Ovary (tissue), 3 donors: ENCODE measurements around the gene RAD21L1.

Source experiments
- CTCF ChIP-seq, 3 donors: fragments of 450-650 bp in 2 of 3; fragments of 200-600 bp in 1 of 3; IDR thresholded peaks; one replicate each; pipeline versions ENCODE4 v1.5.1 to v1.8.0; 2016 to 2022; ENCODE audit warnings: antibody characterized with exemption in 3 of 3, mild to moderate bottlenecking in 1 of 3
- EP300 ChIP-seq: sonication (generic); formaldehyde crosslinking; IDR thresholded peaks from one replicate; pipeline ENCODE4 v1.6.1; 2017; ENCODE audit warnings: antibody characterized with exemption
- POLR2A ChIP-seq: fragments of 450-650 bp; IDR thresholded peaks from one replicate; pipeline ENCODE4 v1.6.1; 2017; ENCODE audit warnings: antibody characterized with exemption, mild to moderate bottlenecking, moderate library complexity
- donor health status: DM: no; HTN: no; CAD: no.

- TF ChIP-seq CTCF (IDR thresholded peaks at IDR 0.05) (no peak), EP300 (no peak), POLR2A (no peak)
Measured at GRCh38 chr20:1202762-1203504, 22.9 kb upstream of the RAD21L1 start, which contains the start of gene C20orf202.
